ENCODE results near the gene TSKS. TPM values are rescaled to one million over a fixed set of nuclear protein-coding genes. Genes with fewer than 3 reads are reported as not detected.

The TSKS gene
- total and polyA plus RNA-seq, 2 of the 13 experiments (the other 11 are each of a cell fraction or from before 2014, with no cell fraction given) = 0.03 TPM; not detected in 1

- peaks cover 5% of the 10 kb centered on the region for H3K9me3 ChIP-seq (ENCODE audit: low read length)
- H3K36me3 ChIP-seq (replicated peaks in 1 of 2; ENCODE audit: control insufficient read depth in 1 of 2, insufficient read depth in 2 of 2, low read length in 2 of 2) = no peaks in the 10 kb centered on the region
- no peak for FAIRE-seq
- peaks cover 21% of the 10 kb centered on the region for H3K4me1 ChIP-seq (ENCODE audit: insufficient read depth, low read length)
- ChIA-PET CTCF (ENCODE audit: low intra/inter-chr PET ratio, low total read pairs) (no interaction called here), POLR2A (interaction anchor here (1.0 kb wide), 1 partner anchor 92 kb away, joined by 3 read pairs; the partner anchor contains the start of gene PTOV1)
- peak; percentile 59; the same call in 2 of the 3 replicates for ATAC-seq
- no TSS peak for BruUV-seq (replicated peaks)
- WGBS (ENCODE audit: low lambda C conversion rate) = 0% methylated on average over 4 of the region's 7 CpGs
- in situ Hi-C loops (cut with HindIII; ENCODE audit: extremely low pct_ligation_motif_present, low pct_unique_long_range_greater_than_20kb) = no loop called here
- H3K4me3 ChIP-seq (replicated peaks in 1 of 3; ENCODE audit: insufficient read depth in 1 of 3, low read depth in 2 of 3, low read length in 3 of 3) = no peak overlapping the region; a peak in 1 of 6 replicates
- peak overlapping the region; percentile 36; the same call in 1 of the 2 replicates for H3K4me2 ChIP-seq (ENCODE audit: low read depth, low read length)
- H3K9ac ChIP-seq (ENCODE audit: insufficient read depth, low read depth, low read length) = no peak overlapping the region
- no peaks in the 10 kb centered on the region for H3K79me2 ChIP-seq (ENCODE audit: insufficient read depth, low read length)
- no peaks in the 10 kb centered on the region for H4K20me1 ChIP-seq (ENCODE audit: insufficient read depth, low read length)
- H3K27ac ChIP-seq (ENCODE audit: extremely low read length, insufficient read depth, low read length) = no peak overlapping the region
- TF ChIP-seq JUNB (CRISPR knock-in tag; IDR thresholded peaks at IDR 0.05; ENCODE audit: borderline replicate concordance) (no peak), ZBTB1 (CRISPR knock-in tag; IDR thresholded peaks at IDR 0.05; ENCODE audit: borderline replicate concordance) (no peak), ZNF460 (CRISPR knock-in tag; IDR thresholded peaks at IDR 0.05; ENCODE audit: borderline replicate concordance) (0 out of 2 replicates have a peak, but pooled peaks have one; percentile 22), NR2F2 (IDR thresholded peaks at IDR 0.05; ENCODE audit: borderline replicate concordance, low read depth) (no peak)
- TF ChIP-seq, protein P1, sequence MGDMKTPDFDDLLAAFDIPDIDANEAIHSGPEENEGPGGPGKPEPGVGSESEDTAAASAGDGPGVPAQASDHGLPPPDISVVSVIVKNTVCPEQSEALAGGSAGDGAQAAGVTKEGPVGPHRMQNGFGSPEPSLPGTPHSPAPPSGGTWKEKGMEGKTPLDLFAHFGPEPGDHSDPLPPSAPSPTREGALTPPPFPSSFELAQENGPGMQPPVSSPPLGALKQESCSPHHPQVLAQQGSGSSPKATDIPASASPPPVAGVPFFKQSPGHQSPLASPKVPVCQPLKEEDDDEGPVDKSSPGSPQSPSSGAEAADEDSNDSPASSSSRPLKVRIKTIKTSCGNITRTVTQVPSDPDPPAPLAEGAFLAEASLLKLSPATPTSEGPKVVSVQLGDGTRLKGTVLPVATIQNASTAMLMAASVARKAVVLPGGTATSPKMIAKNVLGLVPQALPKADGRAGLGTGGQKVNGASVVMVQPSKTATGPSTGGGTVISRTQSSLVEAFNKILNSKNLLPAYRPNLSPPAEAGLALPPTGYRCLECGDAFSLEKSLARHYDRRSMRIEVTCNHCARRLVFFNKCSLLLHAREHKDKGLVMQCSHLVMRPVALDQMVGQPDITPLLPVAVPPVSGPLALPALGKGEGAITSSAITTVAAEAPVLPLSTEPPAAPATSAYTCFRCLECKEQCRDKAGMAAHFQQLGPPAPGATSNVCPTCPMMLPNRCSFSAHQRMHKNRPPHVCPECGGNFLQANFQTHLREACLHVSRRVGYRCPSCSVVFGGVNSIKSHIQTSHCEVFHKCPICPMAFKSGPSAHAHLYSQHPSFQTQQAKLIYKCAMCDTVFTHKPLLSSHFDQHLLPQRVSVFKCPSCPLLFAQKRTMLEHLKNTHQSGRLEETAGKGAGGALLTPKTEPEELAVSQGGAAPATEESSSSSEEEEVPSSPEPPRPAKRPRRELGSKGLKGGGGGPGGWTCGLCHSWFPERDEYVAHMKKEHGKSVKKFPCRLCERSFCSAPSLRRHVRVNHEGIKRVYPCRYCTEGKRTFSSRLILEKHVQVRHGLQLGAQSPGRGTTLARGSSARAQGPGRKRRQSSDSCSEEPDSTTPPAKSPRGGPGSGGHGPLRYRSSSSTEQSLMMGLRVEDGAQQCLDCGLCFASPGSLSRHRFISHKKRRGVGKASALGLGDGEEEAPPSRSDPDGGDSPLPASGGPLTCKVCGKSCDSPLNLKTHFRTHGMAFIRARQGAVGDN (CRISPR knock-in tag; IDR thresholded peaks at IDR 0.05) = 0 out of 2 replicates have a peak, but pooled peaks have one; percentile 16
- intact Hi-C loops (cut with micrococcal nuclease; ENCODE audit: unreplicated experiment) = no loop called here
- DNase-seq (ENCODE audit: low spot score) = no peak
- no peak overlapping the region for H2AFZ ChIP-seq (ENCODE audit: low read length)
- peaks cover 0 to 7% of the 10 kb centered on the region in 2 experiments; a peak in 1 of 5 replicates for H3K27me3 ChIP-seq (ENCODE audit: control insufficient read depth in 1 of 2, insufficient read depth in 2 of 2, low read length in 2 of 2)
Observed at GRCh38 chr19:49758292-49758691, 4.8 kb downstream of the TSKS start.
